ENCODE results near the gene ERICH2. TPM values are rescaled to one million over a fixed set of nuclear protein-coding genes. Genes with fewer than 3 reads are reported as not detected.

Gene ERICH2
- total RNA-seq, 1 donor from 2014 or later = 0.94 TPM

DNA sequence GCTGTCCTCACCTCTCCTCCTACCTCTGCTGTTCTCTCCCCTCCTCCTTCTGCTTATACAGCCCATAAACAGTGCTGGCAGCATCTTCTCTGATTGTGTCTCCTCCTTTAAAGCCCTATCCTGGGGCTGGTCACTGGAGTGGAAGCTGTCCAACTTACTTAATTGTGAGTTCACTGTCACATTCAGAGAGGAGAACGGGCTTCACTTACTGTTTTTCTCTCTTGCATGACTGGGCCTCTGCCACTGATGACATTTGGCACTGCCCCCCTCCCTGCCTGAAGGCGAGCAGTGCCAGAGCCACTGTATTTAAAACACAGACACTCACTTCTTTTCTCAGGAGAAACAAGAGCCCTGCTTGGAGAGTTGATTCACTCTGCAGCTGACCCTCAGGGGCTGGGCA lies 58.9 kb downstream of the ERICH2 start:
- no peak overlapping the region for H3K4me3 Mint-ChIP-seq
- peaks cover 81% of the 10 kb centered on the region for H3K27me3 Mint-ChIP-seq (ENCODE audit: low read depth)
- no peak overlapping the region for H3K27ac Mint-ChIP-seq
- no peaks in the 10 kb centered on the region for H3K36me3 Mint-ChIP-seq
- DNase-seq (ENCODE audit: low spot score in 2 of 2, unreplicated experiment in 2 of 2) = no peak
- TF ChIP-seq, protein P1, sequence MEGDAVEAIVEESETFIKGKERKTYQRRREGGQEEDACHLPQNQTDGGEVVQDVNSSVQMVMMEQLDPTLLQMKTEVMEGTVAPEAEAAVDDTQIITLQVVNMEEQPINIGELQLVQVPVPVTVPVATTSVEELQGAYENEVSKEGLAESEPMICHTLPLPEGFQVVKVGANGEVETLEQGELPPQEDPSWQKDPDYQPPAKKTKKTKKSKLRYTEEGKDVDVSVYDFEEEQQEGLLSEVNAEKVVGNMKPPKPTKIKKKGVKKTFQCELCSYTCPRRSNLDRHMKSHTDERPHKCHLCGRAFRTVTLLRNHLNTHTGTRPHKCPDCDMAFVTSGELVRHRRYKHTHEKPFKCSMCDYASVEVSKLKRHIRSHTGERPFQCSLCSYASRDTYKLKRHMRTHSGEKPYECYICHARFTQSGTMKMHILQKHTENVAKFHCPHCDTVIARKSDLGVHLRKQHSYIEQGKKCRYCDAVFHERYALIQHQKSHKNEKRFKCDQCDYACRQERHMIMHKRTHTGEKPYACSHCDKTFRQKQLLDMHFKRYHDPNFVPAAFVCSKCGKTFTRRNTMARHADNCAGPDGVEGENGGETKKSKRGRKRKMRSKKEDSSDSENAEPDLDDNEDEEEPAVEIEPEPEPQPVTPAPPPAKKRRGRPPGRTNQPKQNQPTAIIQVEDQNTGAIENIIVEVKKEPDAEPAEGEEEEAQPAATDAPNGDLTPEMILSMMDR (IDR thresholded peaks at IDR 0.05; ENCODE audit: unreplicated experiment) = no peak
- no peaks in the 10 kb centered on the region for H3K4me1 Mint-ChIP-seq
- no peaks in the 10 kb centered on the region for H3K9me3 Mint-ChIP-seq

DNA sequence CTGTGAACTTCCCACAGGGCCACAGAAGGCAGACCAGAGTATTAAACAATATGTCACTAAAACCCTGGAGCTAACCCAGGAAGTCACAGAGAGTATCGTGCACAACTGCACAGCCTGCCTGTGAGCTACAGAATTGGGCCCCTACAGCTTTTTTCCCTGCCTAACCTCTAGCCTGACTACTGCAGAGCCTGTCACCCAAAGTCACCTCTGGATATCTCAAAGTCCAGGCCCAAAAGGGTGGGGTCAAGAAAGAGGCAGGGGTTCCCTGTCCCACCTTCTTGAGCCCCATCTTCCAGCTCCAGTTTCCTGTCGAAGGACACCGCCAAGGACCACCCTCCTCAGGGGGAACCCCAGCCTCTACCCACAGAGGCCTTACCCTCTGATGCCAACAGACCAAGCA lies 60.0 kb downstream of the ERICH2 start:
- Mint-ChIP-seq H3K9me3 (no peaks in the 10 kb centered on the region), H3K4me1 (no peaks in the 10 kb centered on the region), H3K27me3 (ENCODE audit: low read depth) (peaks cover 70% of the 10 kb centered on the region), H3K36me3 (no peaks in the 10 kb centered on the region), H3K4me3 (no peak overlapping the region), H3K27ac (no peak overlapping the region)
- no peak for DNase-seq (ENCODE audit: low spot score in 2 of 2, unreplicated experiment in 2 of 2)
- TF ChIP-seq, protein P1 (IDR thresholded peaks at IDR 0.05; ENCODE audit: unreplicated experiment) = no peak

DNA sequence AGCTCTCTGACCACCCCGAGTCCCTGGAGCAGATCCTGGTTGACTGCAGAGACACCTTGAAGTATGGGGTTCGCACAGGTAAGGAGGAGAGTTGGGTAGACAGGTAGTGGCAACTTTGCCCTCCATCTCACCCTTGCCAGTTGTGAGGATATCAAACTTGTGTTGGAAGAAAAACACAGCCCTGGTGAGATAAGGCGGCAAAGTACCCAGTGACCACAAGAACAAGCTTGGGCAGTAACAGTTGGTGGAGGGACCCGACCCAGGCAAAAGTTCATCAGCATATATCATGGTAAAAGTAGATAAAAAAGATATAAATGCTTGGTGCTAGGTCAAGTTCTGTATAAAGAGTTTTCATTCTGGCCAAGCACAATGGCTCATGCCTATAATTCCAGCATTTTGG lies 60.9 kb downstream of the ERICH2 start:
- DNase-seq (ENCODE audit: low spot score in 2 of 2, unreplicated experiment in 2 of 2) = no peak
- TF ChIP-seq, protein P1 (IDR thresholded peaks at IDR 0.05; ENCODE audit: unreplicated experiment) = no peak
- peaks cover 67% of the 10 kb centered on the region for H3K27me3 Mint-ChIP-seq (ENCODE audit: low read depth)
- no peaks in the 10 kb centered on the region for H3K36me3 Mint-ChIP-seq
- H3K27ac Mint-ChIP-seq = no peak overlapping the region
- no peak overlapping the region for H3K4me3 Mint-ChIP-seq
- H3K4me1 Mint-ChIP-seq = no peaks in the 10 kb centered on the region
- no peaks in the 10 kb centered on the region for H3K9me3 Mint-ChIP-seq

DNA sequence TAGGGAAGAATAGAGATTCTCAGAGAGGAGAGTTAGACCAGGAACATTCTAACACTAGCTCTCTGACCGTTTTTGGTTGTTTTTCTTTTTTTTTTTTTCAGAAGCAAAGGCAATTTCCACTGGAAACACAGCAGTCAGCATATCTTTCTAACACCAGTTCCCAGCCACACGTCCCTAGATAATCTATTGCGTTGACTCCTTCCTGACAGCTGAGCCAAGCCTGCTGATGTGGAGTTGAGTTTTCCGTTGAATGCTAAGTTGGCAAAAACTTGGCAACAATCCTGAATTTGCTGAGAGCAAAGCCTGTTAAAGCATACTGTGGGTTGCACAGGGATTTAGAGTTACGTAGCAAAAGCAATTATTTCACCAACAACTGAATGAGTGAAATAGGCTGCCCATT lies 65.8 kb downstream of the ERICH2 start:
- Mint-ChIP-seq H3K27me3 (ENCODE audit: low read depth) (peaks cover 32% of the 10 kb centered on the region), H3K27ac (no peak overlapping the region), H3K4me1 (no peaks in the 10 kb centered on the region), H3K4me3 (no peak overlapping the region), H3K36me3 (no peaks in the 10 kb centered on the region), H3K9me3 (peaks cover 2% of the 10 kb centered on the region)
- TF ChIP-seq, protein P1 (IDR thresholded peaks at IDR 0.05; ENCODE audit: unreplicated experiment) = no peak
- no peak for DNase-seq (ENCODE audit: low spot score in 2 of 2, unreplicated experiment in 2 of 2)

DNA sequence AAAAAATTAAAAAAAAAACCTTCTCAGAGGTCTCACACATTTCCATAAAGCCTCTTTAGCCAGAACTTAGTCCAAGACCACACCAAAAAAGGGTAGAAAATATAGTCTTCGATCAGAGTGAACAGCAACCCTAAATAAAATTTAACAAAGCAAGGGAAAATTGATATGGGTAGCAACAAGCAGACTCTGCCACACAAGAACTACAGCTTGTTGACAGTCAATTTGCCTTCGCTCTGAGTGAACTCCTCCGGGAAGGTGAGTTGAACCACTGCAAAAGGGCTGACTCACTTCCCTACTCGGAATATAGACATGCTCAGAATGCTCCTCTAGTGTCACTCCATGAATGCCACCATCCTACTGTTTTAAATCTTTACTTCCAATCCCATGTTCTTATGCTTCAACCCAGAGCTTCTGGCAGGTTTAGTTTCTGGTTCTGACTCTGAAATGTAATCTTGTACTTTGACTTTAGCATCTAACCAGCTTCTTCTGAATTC lies 70.6 kb downstream of the ERICH2 start:
- Mint-ChIP-seq H3K27me3 (ENCODE audit: low read depth) (peaks cover 26% of the 10 kb centered on the region), H3K4me3 (no peak overlapping the region), H3K4me1 (no peaks in the 10 kb centered on the region), H3K36me3 (no peaks in the 10 kb centered on the region), H3K27ac (no peak overlapping the region), H3K9me3 (peaks cover 3% of the 10 kb centered on the region)
- TF ChIP-seq, protein P1 (IDR thresholded peaks at IDR 0.05; ENCODE audit: unreplicated experiment) = no peak
- DNase-seq (ENCODE audit: low spot score in 2 of 2, unreplicated experiment in 2 of 2) = no peak

DNA sequence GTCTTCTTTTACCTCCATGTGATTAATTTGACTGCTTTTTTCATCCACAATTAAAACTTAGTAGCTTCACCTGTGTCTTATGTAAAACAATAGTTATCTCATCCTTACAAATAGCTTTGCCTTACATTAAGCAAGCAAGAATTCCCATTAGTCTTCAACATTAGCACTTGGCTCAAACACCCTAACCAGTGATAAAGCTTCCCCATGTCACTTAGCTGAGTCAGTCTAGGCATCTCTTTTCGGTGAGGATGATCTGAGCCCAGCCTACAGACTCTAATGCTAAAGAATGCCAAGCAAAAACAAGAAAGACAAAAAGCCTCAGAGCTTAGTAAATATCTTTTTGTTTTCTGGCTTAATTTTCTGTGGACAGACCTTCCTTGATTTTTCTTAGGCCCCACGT lies 72.6 kb downstream of the ERICH2 start:
- Mint-ChIP-seq H3K9me3 (peaks cover 3% of the 10 kb centered on the region), H3K27ac (no peak overlapping the region), H3K4me3 (no peak overlapping the region), H3K27me3 (ENCODE audit: low read depth) (peaks cover 20% of the 10 kb centered on the region), H3K4me1 (no peaks in the 10 kb centered on the region), H3K36me3 (no peaks in the 10 kb centered on the region)
- no peak for DNase-seq (ENCODE audit: low spot score in 2 of 2, unreplicated experiment in 2 of 2)
- TF ChIP-seq, protein P1 (IDR thresholded peaks at IDR 0.05; ENCODE audit: unreplicated experiment) = no peak

Measured in mesothelial cell of epicardium (in vitro differentiated cells).